MM.1S (cell line): ENCODE measurements around the gene PPP5C.

Experiments used
- CTCF ChIP-seq: fragments of 300-600 bp; sonication (generic); IDR thresholded peaks from 2 replicates; pipeline ENCODE4 v1.5.1; 2016; ENCODE audit warnings: antibody characterized with exemption, low read length, mixed read lengths
- EZH2 ChIP-seq: fragments of 300-600 bp; sonication (generic); optimal IDR thresholded peaks from 2 replicates; pipeline ENCODE3; 2017; ENCODE audit warnings: low read depth, mild to moderate bottlenecking, antibody characterized with exemption, low read length, mixed read lengths
- EZH2phosphoT487 ChIP-seq: fragments of 300-600 bp; sonication (generic); IDR thresholded peaks from 2 replicates; pipeline ENCODE4 v1.6.1; 2018; ENCODE audit warnings: antibody characterized with exemption, low read length

GRCh38 chr19:46385636-46386035 is 38.7 kb downstream of the PPP5C start:
- TF ChIP-seq CTCF (no peak), EZH2 (no peak), EZH2phosphoT487 (no peak)
